22Rv1 (cell line): ENCODE data around the gene MB21D2.
A peak's percentile ranks its signal among the peaks of the same experiment; 100 is the strongest.

Experiments used
- H3K27ac ChIP-seq: fragments of 450-650 bp; 2 replicates; pipeline ENCODE4 v1.5.1; 2017
- CTCF ChIP-seq: fragments of 450-650 bp; IDR thresholded peaks from 2 replicates; pipeline ENCODE4 v1.5.1; 2017; ENCODE audit warnings: mild to moderate bottlenecking
- ZFX ChIP-seq: fragments of 450-650 bp; IDR thresholded peaks from 2 replicates; pipeline ENCODE4 v1.6.1; 2017; ENCODE audit warnings: antibody characterized with exemption, borderline replicate concordance

The MB21D2 gene

GRCh38 chr3:192921793-192922192 is 4.1 kb upstream of the MB21D2 start:
- no peak overlapping the region for H3K27ac ChIP-seq
- TF ChIP-seq ZFX (no peak), CTCF (no peak)

GRCh38 chr3:192920411-192920810 is 2.8 kb upstream of the MB21D2 start:
- no peak overlapping the region for H3K27ac ChIP-seq

GRCh38 chr3:192919901-192920300 is 2.2 kb upstream of the MB21D2 start:
- H3K27ac ChIP-seq, result no peak overlapping the region
- TF ChIP-seq CTCF, result no peak
- TF ChIP-seq ZFX, result no peak

More at GRCh38 chr3:192920411-192920810, 2.8 kb upstream of the MB21D2 start:
- no peak for TF ChIP-seq ZFX
- TF ChIP-seq CTCF, result no peak

- TF ChIP-seq CTCF (no peak), ZFX (no peak)
- H3K27ac ChIP-seq, result peak overlapping the region; percentile 41
Measured at GRCh38 chr3:192918275-192918588, 576 bp upstream of the MB21D2 start.

GRCh38 chr3:192917028-192917403 is 640 bp downstream of the MB21D2 start:
- TF ChIP-seq CTCF, result 0 out of 2 replicates have a peak, but pooled peaks have one; percentile 6
- TF ChIP-seq ZFX, result no peak
- H3K27ac ChIP-seq, result no peak overlapping the region

GRCh38 chr3:192916371-192917027 is 1.2 kb downstream of the MB21D2 start:
- TF ChIP-seq ZFX (no peak), CTCF (no peak)
- no peak overlapping the region for H3K27ac ChIP-seq

- H3K27ac ChIP-seq, result no peak overlapping the region
- TF ChIP-seq CTCF, result no peak
- no peak for TF ChIP-seq ZFX
Measured at GRCh38 chr3:192915722-192916121, 1.9 kb downstream of the MB21D2 start.
